Fibroblast of gingiva (primary cell): ENCODE results near the gene MARK2.

ENCODE experiments used
- DNase-seq: peaks from one replicate; pipeline ENCODE4 v3.0.0-alpha.2; 2011; ENCODE audit warnings: low read depth

MARK2 gene

GRCh38 chr11:63829823-63830489 lies 9.0 kb upstream of the MARK2 start:
- peak; percentile 33 for DNase-seq

- no peak for DNase-seq
Observed at GRCh38 chr11:63831326-63831725, 7.6 kb upstream of the MARK2 start.

GRCh38 chr11:63832336-63832735 lies 6.6 kb upstream of the MARK2 start:
- no peak for DNase-seq

- no peak for DNase-seq
Observed at GRCh38 chr11:63833048-63833447, 5.9 kb upstream of the MARK2 start.

- no peak for DNase-seq
Observed at GRCh38 chr11:63834535-63835157, 4.3 kb upstream of the MARK2 start.

- DNase-seq: no peak
Observed at GRCh38 chr11:63835158-63835545, 3.8 kb upstream of the MARK2 start.

GRCh38 chr11:63837027-63837688 lies 1.8 kb upstream of the MARK2 start:
- peak; percentile 56 for DNase-seq

GRCh38 chr11:63837739-63838138 lies 1.2 kb upstream of the MARK2 start:
- no peak for DNase-seq

GRCh38 chr11:63838150-63838677 lies 696 bp upstream of the MARK2 start:
- no peak for DNase-seq

- DNase-seq: no peak
Observed at GRCh38 chr11:63839508-63840355, 822 bp downstream of the MARK2 start.

GRCh38 chr11:63840356-63841060 lies 1.6 kb downstream of the MARK2 start:
- no peak for DNase-seq

- peak; percentile 30 for DNase-seq
Observed at GRCh38 chr11:63841554-63841953, 2.6 kb downstream of the MARK2 start.

GRCh38 chr11:63843041-63843440 lies 4.1 kb downstream of the MARK2 start:
- no peak for DNase-seq

GRCh38 chr11:63844836-63845235 lies 5.9 kb downstream of the MARK2 start:
- DNase-seq: no peak

GRCh38 chr11:63845303-63845702 lies 6.4 kb downstream of the MARK2 start:
- peak; percentile 44 for DNase-seq

- DNase-seq: no peak
Observed at GRCh38 chr11:63845911-63846310, 7.0 kb downstream of the MARK2 start.

GRCh38 chr11:63846897-63847296 lies 8.0 kb downstream of the MARK2 start:
- DNase-seq: no peak

GRCh38 chr11:63847363-63847762 lies 8.5 kb downstream of the MARK2 start:
- no peak for DNase-seq

GRCh38 chr11:63849691-63850090 lies 10.8 kb downstream of the MARK2 start:
- no peak for DNase-seq

GRCh38 chr11:63850920-63851319 lies 12.0 kb downstream of the MARK2 start:
- DNase-seq: no peak

GRCh38 chr11:63851364-63851763 lies 12.5 kb downstream of the MARK2 start:
- no peak for DNase-seq

- DNase-seq: no peak
Observed at GRCh38 chr11:63853476-63853875, 14.6 kb downstream of the MARK2 start.
